H9 (cell line): ENCODE results near the gene MRPS10. TPM values are rescaled to one million over a fixed set of nuclear protein-coding genes. Genes with fewer than 3 reads are reported as not detected.
"Not testable (repeated sequence)": the region's sequence is repeated elsewhere in the genome, so short reads cannot be mapped to it uniquely, and the experiment has no call there.

Source experiments
- DNase-seq: peaks from one replicate; pipeline ENCODE4 v3.0.0-alpha.2; 2017
- H2AFZ ChIP-seq: one replicate; pipeline ENCODE4 v1.6.1; 2013; ENCODE audit warnings: mild to moderate bottlenecking, low read length, control low read depth, moderate library complexity
- H2AK5ac ChIP-seq: 2 replicates; pipeline ENCODE4 v1.6.1; 2013; ENCODE audit warnings: low read length, control low read depth, mixed read lengths; ENCODE audit not compliant: insufficient read length
- H2BK120ac ChIP-seq: one replicate; pipeline ENCODE4 v1.6.1; 2013; ENCODE audit warnings: low read depth, mild to moderate bottlenecking, low read length, control low read depth, inconsistent platforms; ENCODE audit not compliant: poor library complexity, severe bottlenecking
- H2BK12ac ChIP-seq: 2 replicates; pipeline ENCODE4 v1.6.1; 2013; ENCODE audit warnings: low read length, control low read depth, mixed read lengths, low read depth; ENCODE audit not compliant: insufficient read length
- H2BK15ac ChIP-seq: 2 replicates; pipeline ENCODE4 v1.6.1; 2013; ENCODE audit warnings: low read depth, low read length, control low read depth
- H2BK20ac ChIP-seq: one replicate; pipeline ENCODE4 v1.6.1; 2013; ENCODE audit warnings: low read depth, mild to moderate bottlenecking, low read length, control low read depth, inconsistent platforms; ENCODE audit not compliant: poor library complexity, severe bottlenecking
- H2BK5ac ChIP-seq: 2 replicates; pipeline ENCODE4 v1.6.1; 2013; ENCODE audit warnings: low read length, control low read depth, mixed read lengths; ENCODE audit not compliant: insufficient read length
- H3K14ac ChIP-seq: 2 replicates; pipeline ENCODE4 v1.6.1; 2013; ENCODE audit warnings: low read length, control low read depth; ENCODE audit not compliant: insufficient read depth
- H3K18ac ChIP-seq: 2 replicates; pipeline ENCODE4 v1.6.1; 2013; ENCODE audit warnings: low read depth, mild to moderate bottlenecking, mixed read lengths, low read length, control low read depth; ENCODE audit not compliant: insufficient read length
- H3K23ac ChIP-seq: 2 replicates; pipeline ENCODE4 v1.6.1; 2013; ENCODE audit warnings: low read length, control low read depth, mixed read lengths, low read depth; ENCODE audit not compliant: insufficient read length
- H3K23me2 ChIP-seq: 2 replicates; pipeline ENCODE4 v1.6.1; 2013; ENCODE audit warnings: low read depth, mild to moderate bottlenecking, mixed read lengths, low read length, control low read depth; ENCODE audit not compliant: insufficient read length, poor library complexity, severe bottlenecking
- H3K27ac ChIP-seq: 2 replicates; pipeline ENCODE4 v1.5.1; 2013; ENCODE audit warnings: low read length, control low read depth, mixed read lengths, low read depth; ENCODE audit not compliant: insufficient read length
- H3K27me3 ChIP-seq: 2 replicates; pipeline ENCODE4 v1.6.1; 2013; ENCODE audit warnings: low read length, control low read depth, inconsistent platforms; ENCODE audit not compliant: insufficient read depth
- H3K4ac ChIP-seq: 2 replicates; pipeline ENCODE4 v1.6.1; 2013; ENCODE audit warnings: low read depth, mild to moderate bottlenecking, control low read depth, inconsistent platforms, low read length, moderate library complexity
- H3K4me1 ChIP-seq: 2 replicates; pipeline ENCODE4 v1.6.1; 2013; ENCODE audit warnings: low read length, control low read depth, inconsistent platforms; ENCODE audit not compliant: insufficient read depth
- H3K4me2 ChIP-seq: 2 replicates; pipeline ENCODE4 v1.6.1; 2013; ENCODE audit warnings: low read length, control low read depth, mixed read lengths; ENCODE audit not compliant: insufficient read length, insufficient read depth
- H3K56ac ChIP-seq: 2 replicates; pipeline ENCODE4 v1.6.1; 2013; ENCODE audit warnings: low read depth, mild to moderate bottlenecking, mixed read lengths, low read length, control low read depth; ENCODE audit not compliant: insufficient read length
- H3K79me1 ChIP-seq: 2 replicates; pipeline ENCODE4 v1.6.1; 2013; ENCODE audit warnings: low read depth, mild to moderate bottlenecking, moderate library complexity, low read length, control low read depth, inconsistent platforms; ENCODE audit not compliant: insufficient read depth, poor library complexity, severe bottlenecking
- H3K79me2 ChIP-seq: 2 replicates; pipeline ENCODE4 v1.6.1; 2013; ENCODE audit warnings: low read length, control low read depth, inconsistent platforms; ENCODE audit not compliant: insufficient read depth
- H3K9ac ChIP-seq: 2 replicates; pipeline ENCODE4 v1.6.1; 2013; ENCODE audit warnings: low read length, control low read depth, mixed read lengths; ENCODE audit not compliant: insufficient read length; ENCODE audit errors: extremely low read depth
- H3K9me3 ChIP-seq: one replicate; pipeline ENCODE4 v1.6.1; 2013; ENCODE audit warnings: low read depth, low read length, inconsistent platforms; ENCODE audit not compliant: control insufficient read depth
- H3T11ph ChIP-seq: one replicate; pipeline ENCODE4 v1.6.1; 2013; ENCODE audit warnings: mild to moderate bottlenecking, low read length, control low read depth, inconsistent platforms
- H4K20me1 ChIP-seq: one replicate; pipeline ENCODE4 v1.6.1; 2013; ENCODE audit not compliant: control insufficient read depth, insufficient read length, insufficient read depth
- H4K5ac ChIP-seq: 2 replicates; pipeline ENCODE4 v1.6.1; 2013; ENCODE audit warnings: low read depth, mild to moderate bottlenecking, mixed read lengths, low read length, control low read depth; ENCODE audit not compliant: insufficient read length
- H4K8ac ChIP-seq: replicated peaks from 2 replicates; pipeline ENCODE4 v1.6.1; 2013; ENCODE audit warnings: low read length, control low read depth, mixed read lengths, low read depth; ENCODE audit not compliant: insufficient read length
- H4K91ac ChIP-seq: 2 replicates; pipeline ENCODE4 v1.6.1; 2013; ENCODE audit warnings: low read depth, mild to moderate bottlenecking, moderate library complexity, mixed read lengths, low read length, control low read depth; ENCODE audit not compliant: insufficient read length
- H3K27ac Mint-ChIP-seq, 3 experiments: 2 replicates in 2 of 3; 3 replicates in 1 of 3; pipeline ENCODE4 v1.8.0; 2020 to 2021; ENCODE audit warnings: mixed read lengths in 3 of 3, mild to moderate bottlenecking in 1 of 3, moderate library complexity in 1 of 3
- H3K27me3 Mint-ChIP-seq: 2 replicates; pipeline ENCODE4 v1.8.0; 2021; ENCODE audit warnings: low read depth, mild to moderate bottlenecking, moderate library complexity, mixed read lengths
- H3K36me3 Mint-ChIP-seq, 3 experiments: 2 replicates in 2 of 3; 3 replicates in 1 of 3; pipeline ENCODE4 v1.8.0; 2020 to 2021; ENCODE audit warnings: low read depth in 3 of 3, mixed read lengths in 3 of 3; ENCODE audit not compliant: insufficient read depth in 1 of 3
- H3K4me1 Mint-ChIP-seq, 2 experiments: 2 replicates each; pipeline ENCODE4 v1.8.0; 2020; ENCODE audit warnings: mixed read lengths in 2 of 2
- H3K4me3 Mint-ChIP-seq, 2 experiments: 2 replicates in 1 of 2; 3 replicates in 1 of 2; pipeline ENCODE4 v1.8.0; 2020 to 2021; ENCODE audit warnings: mild to moderate bottlenecking in 2 of 2, mixed read lengths in 2 of 2, moderate library complexity in 1 of 2
- H3K9me3 Mint-ChIP-seq, 2 experiments: 2 replicates in 1 of 2; 3 replicates in 1 of 2; pipeline ENCODE4 v1.8.0; 2020; ENCODE audit warnings: mild to moderate bottlenecking in 2 of 2, mixed read lengths in 2 of 2, moderate library complexity in 1 of 2
- WGBS: extraction: QIAGEN DNeasy Blood & Tissue Kit; methylation state at CpG from one replicate; pipeline ENCODE4 v1.1.7; 2013; ENCODE audit warnings: missing lambda C conversion rate, low lambda C conversion rate, mixed read lengths; ENCODE audit not compliant: insufficient read length; ENCODE audit errors: extremely low coverage; 5-methylcytosine and 5-hydroxymethylcytosine counted together
- total RNA-seq: library from RNA; stranded (reverse); gene quantifications from 2 replicates; pipeline ENCODE4 v1.2.1, GENCODE V29; 2021
- TF ChIP-seq, protein P1 (sequence below): fragments of 200-600 bp; sonication (generic); conservative IDR thresholded peaks from 3 replicates; pipeline ENCODE4 v1.8.0; 2021; ENCODE audit warnings: antibody characterized with exemption, mild to moderate bottlenecking

The MRPS10 gene
- total RNA-seq, 1 experiment from 2014 or later = 33.9 TPM

- no peak overlapping the region for H3K9ac ChIP-seq
- DNase-seq = no peak
- no peak overlapping the region for H3K56ac ChIP-seq
- Mint-ChIP-seq H3K36me3 (peaks cover 24 to 62% (median 56%) of the 10 kb centered on the region in 3 experiments; a peak in 6 of 7 replicates), H3K27me3 (no peaks in the 10 kb centered on the region), H3K4me3 (no peak overlapping the region), H3K27ac (no peak overlapping the region), H3K4me1 (peaks cover 3 to 7% of the 10 kb centered on the region in 2 experiments; a peak in 2 of 4 replicates), H3K9me3 (no peaks in the 10 kb centered on the region)
- no peak overlapping the region for H4K91ac ChIP-seq
- H2BK20ac ChIP-seq = no peak overlapping the region
- TF ChIP-seq, protein P1, sequence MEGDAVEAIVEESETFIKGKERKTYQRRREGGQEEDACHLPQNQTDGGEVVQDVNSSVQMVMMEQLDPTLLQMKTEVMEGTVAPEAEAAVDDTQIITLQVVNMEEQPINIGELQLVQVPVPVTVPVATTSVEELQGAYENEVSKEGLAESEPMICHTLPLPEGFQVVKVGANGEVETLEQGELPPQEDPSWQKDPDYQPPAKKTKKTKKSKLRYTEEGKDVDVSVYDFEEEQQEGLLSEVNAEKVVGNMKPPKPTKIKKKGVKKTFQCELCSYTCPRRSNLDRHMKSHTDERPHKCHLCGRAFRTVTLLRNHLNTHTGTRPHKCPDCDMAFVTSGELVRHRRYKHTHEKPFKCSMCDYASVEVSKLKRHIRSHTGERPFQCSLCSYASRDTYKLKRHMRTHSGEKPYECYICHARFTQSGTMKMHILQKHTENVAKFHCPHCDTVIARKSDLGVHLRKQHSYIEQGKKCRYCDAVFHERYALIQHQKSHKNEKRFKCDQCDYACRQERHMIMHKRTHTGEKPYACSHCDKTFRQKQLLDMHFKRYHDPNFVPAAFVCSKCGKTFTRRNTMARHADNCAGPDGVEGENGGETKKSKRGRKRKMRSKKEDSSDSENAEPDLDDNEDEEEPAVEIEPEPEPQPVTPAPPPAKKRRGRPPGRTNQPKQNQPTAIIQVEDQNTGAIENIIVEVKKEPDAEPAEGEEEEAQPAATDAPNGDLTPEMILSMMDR = no peak
- no peak overlapping the region for H2BK120ac ChIP-seq
- H3K23me2 ChIP-seq = no peaks in the 10 kb centered on the region
- H3K9me3 ChIP-seq = no peaks in the 10 kb centered on the region
- H2AFZ ChIP-seq = no peak overlapping the region
- H3K27ac ChIP-seq = no peak overlapping the region
- no peaks in the 10 kb centered on the region for H3K79me1 ChIP-seq
- H3K4me2 ChIP-seq = no peak overlapping the region
- H4K5ac ChIP-seq = no peak overlapping the region
- no peaks in the 10 kb centered on the region for H4K20me1 ChIP-seq
- H3K23ac ChIP-seq = no peak overlapping the region
- H2AK5ac ChIP-seq = no peak overlapping the region
- H4K8ac ChIP-seq = no peak overlapping the region
- H2BK12ac ChIP-seq = no peak overlapping the region
- no peaks in the 10 kb centered on the region for H3K79me2 ChIP-seq
- H3K14ac ChIP-seq = no peak overlapping the region
- no CpG with 5 or more reads among the region's 1 CpG for WGBS
- H3K4ac ChIP-seq = no peak overlapping the region
- H3K18ac ChIP-seq = no peak overlapping the region
- H2BK15ac ChIP-seq = no peak overlapping the region
- no peak overlapping the region for H3T11ph ChIP-seq
- no peaks in the 10 kb centered on the region for H3K4me1 ChIP-seq
- H3K27me3 ChIP-seq = no peaks in the 10 kb centered on the region
- H2BK5ac ChIP-seq = no peak overlapping the region
Measured at GRCh38 chr6:42210551-42210950, 7.1 kb downstream of the MRPS10 start.

DNA sequence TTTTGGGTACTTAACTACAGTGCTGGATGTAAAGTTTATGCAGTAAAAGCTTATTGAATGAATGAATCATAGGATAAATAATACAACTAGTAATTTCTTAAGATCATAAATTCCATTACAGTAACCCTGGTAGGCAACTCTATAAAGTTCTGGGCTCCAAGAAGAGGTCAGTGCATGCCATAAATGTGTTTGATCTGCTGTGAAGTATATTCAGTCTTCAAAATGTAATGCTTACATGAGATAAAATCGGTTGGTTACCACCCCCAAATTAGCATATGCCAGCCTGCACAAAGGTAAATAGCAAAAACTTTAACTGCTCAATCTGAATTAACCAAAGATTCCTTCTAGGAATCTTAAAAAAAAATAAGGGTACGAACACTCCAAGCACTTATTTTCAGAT lies 10.1 kb downstream of the MRPS10 start:
- not testable (repeated sequence) for H3K9ac ChIP-seq, H2BK15ac ChIP-seq, H2AK5ac ChIP-seq, H2BK120ac ChIP-seq, H3K27ac Mint-ChIP-seq, H3K27ac ChIP-seq, H3K27me3 Mint-ChIP-seq, H2BK12ac ChIP-seq, H3K23ac ChIP-seq, H2BK20ac ChIP-seq, H3T11ph ChIP-seq, H4K91ac ChIP-seq, H3K79me2 ChIP-seq, H3K79me1 ChIP-seq, H3K18ac ChIP-seq, H3K9me3 Mint-ChIP-seq, H3K23me2 ChIP-seq, H3K56ac ChIP-seq, H3K4me1 ChIP-seq, DNase-seq, H3K4ac ChIP-seq, H3K27me3 ChIP-seq, H3K4me1 Mint-ChIP-seq, H4K20me1 ChIP-seq, H4K8ac ChIP-seq, H4K5ac ChIP-seq, H3K14ac ChIP-seq, H3K4me2 ChIP-seq, H3K4me3 Mint-ChIP-seq, H2BK5ac ChIP-seq, H3K9me3 ChIP-seq, H2AFZ ChIP-seq
- peaks cover 25 to 65% (median 58%) of the 10 kb centered on the region in 3 experiments; a peak in 6 of 7 replicates for H3K36me3 Mint-ChIP-seq
- WGBS = no CpG with 5 or more reads among the region's 2 CpGs
